DMS 273 (cell line): ENCODE data around the gene LONP1.

ENCODE experiments used
- DNase-seq: peaks from one replicate; lab custom pipeline; 2025; ENCODE audit not compliant: unreplicated experiment; lab: John Stamatoyannopoulos, UW

The LONP1 gene

GRCh38 chr19:5655412-5655811 is 64.5 kb downstream of the LONP1 start:
- DNase-seq = no peak

- DNase-seq = no peak
Measured at GRCh38 chr19:5654931-5655330, 65.0 kb downstream of the LONP1 start.

DNA sequence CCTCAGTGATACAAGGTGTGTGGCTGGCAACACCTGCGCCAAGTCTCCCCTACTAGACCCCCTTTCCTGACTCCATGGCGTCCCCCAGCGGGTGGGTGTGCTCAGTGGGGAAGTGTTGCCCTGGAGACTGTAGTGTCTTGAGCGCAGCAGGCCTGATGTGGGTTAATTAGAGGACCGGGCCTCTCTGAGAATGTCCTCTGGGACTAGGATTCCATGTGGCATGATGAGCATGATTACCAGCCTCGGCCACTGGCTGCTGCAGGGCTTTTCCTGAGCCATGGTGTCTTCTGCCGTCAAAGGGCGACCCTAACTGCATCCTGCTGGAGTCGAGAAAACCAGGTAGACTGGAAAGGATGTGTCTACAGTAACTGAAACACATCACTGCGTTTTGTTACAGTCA is 67.7 kb downstream of the LONP1 start:
- no peak for DNase-seq

DNA sequence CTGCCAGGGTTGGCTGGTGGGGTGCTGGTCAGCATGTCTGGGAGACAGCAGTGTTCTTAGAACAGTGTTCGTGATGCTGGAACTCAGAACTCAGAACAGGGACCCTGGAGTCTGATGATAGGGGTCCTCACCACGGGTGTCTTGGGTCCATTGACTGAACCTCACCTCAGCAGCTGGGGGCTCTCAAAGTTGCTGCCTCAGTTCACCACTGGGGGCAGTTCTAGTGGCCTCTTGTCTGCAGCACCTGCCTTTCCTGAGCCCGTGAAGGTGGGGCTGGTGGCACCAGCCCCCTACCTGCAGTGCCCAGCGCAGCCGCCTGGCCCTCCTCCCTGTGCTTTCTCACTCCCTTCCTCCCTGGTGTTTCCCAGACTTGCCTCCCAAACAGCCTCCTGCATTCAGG is 68.6 kb downstream of the LONP1 start:
- no peak for DNase-seq

DNA sequence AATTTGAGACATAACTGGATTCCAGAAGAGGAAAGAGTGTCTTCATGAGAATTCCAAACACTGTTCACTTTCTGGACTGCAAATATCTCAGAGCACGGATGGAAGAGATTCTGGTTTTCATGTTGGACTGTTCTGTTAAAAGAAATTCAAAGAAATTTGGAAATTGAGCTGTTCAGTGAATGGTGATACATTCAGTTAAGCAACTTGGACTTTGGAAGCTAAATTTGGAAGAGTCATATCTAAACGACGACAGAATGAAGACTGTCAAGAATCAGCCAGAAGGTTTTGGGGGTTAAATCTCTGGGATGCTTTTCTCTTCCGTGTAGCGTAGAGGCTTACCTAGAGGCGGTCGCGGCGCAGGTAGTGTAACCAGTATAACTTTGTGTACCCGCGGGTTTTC is 71.5 kb downstream of the LONP1 start:
- no peak for DNase-seq

- DNase-seq = no peak
Measured at GRCh38 chr19:5646703-5647102, 73.2 kb downstream of the LONP1 start.

DNA sequence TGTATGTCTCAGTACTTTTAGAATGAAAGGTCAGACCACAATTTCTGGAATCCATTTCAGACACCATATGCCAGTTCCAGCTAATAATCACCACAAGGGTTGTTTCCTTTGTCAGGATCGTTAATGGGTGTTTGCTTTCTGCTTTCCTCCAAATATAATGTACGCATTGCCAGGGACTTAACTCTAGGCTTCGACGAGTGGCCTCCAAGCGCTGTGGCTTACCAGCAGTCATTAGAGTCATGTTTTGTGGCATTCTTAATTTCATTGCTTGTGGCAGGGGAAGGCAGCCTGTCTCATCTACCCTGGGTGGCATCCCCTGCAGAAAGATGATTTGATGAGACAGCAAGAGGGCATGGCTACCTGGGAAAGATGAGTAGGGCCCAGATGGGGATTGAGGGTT is 74.5 kb downstream of the LONP1 start:
- no peak for DNase-seq

GRCh38 chr19:5644037-5644436 is 75.9 kb downstream of the LONP1 start:
- no peak for DNase-seq

DNA sequence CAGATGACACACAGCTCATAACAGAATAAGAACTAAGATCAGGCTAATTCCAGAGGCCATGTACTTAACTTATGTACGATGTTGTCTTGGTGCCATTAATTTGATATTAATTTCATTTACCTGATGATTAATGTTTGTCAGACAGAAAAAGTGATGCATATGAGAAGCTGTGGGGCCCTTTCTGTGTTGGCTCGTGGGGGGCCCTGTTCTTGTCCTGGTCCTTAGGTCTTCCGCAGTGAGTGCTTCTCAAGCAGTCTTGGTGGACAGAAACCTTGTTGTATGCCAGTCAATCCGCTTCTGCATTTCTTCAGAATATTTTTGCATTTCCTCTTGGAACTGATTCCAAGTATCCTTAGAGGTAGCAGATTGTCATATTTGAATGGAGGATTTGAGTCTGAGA is 76.9 kb downstream of the LONP1 start:
- no peak for DNase-seq

DNA sequence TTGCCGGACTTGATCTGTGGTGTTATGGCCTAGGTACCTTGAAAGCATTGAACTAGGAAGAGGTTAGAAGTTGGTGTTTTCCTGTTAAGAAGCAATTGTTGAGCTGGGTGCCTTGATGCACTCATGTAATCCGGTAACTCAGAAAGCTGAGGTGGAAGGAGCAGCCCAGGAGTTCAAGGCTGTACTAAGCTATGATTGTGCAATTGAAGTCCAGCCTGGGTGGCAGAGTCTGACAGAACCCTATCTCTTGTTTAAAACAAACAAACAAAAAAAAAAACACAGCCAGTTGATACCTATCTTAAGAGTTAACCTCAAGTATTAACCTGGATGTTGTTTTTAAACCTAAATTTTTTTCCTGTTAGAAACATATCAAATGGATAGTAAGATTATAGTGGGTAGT is 77.7 kb downstream of the LONP1 start:
- no peak for DNase-seq
